ENCODE measurements around the gene TMEM212. TPM values are rescaled to one million over a fixed set of nuclear protein-coding genes. Genes with fewer than 3 reads are reported as not detected.

Gene TMEM212
- total and polyA plus RNA-seq, 8 donors, result not detected

- Histone ChIP-seq H3K36me3 (no peaks in the 10 kb centered on the region), H3K9me3 (no peaks in the 10 kb centered on the region), H3K27me3 (no peaks in the 10 kb centered on the region), H3K4me1 (peaks cover 21 to 39% (median 30%) of the 10 kb centered on the region in 4 donors), H3K4me3 (no peak overlapping the region), H3K27ac (peak overlapping the region in 4 of 5 donors; percentile 92 to 99 (median 92))
- WGBS, 5 donors, result 64 to 79% (median 73%) methylated on average over 4 of the region's 4 CpGs
- TF ChIP-seq EP300 (IDR thresholded peaks at IDR 0.05), result no peak
- peak; percentile 46 to 58 (median 56) for TF ChIP-seq POLR2AphosphoS5 (IDR thresholded peaks at IDR 0.05)
- TF ChIP-seq POLR2A (IDR thresholded peaks at IDR 0.05), result no peak
- TF ChIP-seq CTCF (IDR thresholded peaks at IDR 0.05), result no peak
- intact Hi-C loops (cut with DNase I; ENCODE audit: low total_unique reads), result no loop called here
- peak in 1 of 2 donors; percentile 67 for DNase-seq
Measured at GRCh38 chr3:171811295-171811912, 31.7 kb upstream of the TMEM212 start.

DNA sequence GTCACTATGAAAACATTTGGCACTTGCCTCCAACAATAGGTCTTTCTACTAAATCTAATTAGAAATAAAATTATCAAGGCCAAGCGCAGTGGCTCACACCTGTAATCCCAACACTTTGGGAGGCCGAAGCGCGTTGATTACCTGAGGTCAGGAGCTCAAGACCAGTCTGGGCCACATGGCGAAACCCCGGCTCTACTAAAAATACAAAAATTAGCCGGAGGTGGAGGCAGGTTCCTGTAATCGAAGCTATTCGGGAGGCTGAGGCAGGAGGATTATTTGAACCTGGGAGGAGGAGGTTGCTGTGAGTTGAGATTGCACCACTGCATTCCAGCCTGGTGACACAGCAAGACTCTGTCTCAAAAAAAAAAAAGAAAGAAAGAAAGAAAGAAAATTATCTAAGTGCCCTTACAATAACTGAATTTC is 31.2 kb upstream of the TMEM212 start:
- no peak for DNase-seq
- no peaks in the 10 kb centered on the region for H3K9me3 ChIP-seq
- intact Hi-C loops (cut with DNase I; ENCODE audit: low total_unique reads), result no loop called here

DNA sequence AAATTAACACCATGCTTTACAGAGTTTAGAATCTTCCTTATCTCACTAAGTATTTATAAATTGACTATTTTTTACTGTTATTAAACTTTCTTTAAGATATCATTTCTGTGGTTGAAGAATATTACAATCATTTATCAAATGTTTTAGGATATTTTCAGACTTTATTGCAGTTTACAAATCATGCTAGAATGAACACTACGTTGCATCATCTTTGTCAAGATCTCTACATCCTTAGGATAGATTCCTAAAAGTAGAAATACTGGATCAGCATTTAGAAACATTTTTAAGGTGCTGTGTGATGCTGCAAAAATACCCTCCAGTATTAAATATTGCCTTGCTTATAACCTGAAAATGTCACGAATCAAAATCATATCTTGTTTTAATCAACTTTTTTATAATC is 30.3 kb upstream of the TMEM212 start:
- no peaks in the 10 kb centered on the region for H3K36me3 ChIP-seq
- intact Hi-C loops (cut with DNase I; ENCODE audit: low total_unique reads), result no loop called here
- no peaks in the 10 kb centered on the region for H3K27me3 ChIP-seq
- TF ChIP-seq EP300 (IDR thresholded peaks at IDR 0.05), result no peak
- TF ChIP-seq POLR2AphosphoS5 (IDR thresholded peaks at IDR 0.05), result no peak
- TF ChIP-seq POLR2A (IDR thresholded peaks at IDR 0.05), result no peak
- no peak for TF ChIP-seq CTCF (IDR thresholded peaks at IDR 0.05)
- H3K9me3 ChIP-seq, result no peaks in the 10 kb centered on the region
- DNase-seq, result no peak
- WGBS, 5 donors, result 87 to 97% (median 95%) methylated on average over 2 of the region's 2 CpGs
- H3K4me1 ChIP-seq, result peaks cover 14 to 28% (median 22%) of the 10 kb centered on the region in 4 donors
- no peak overlapping the region for H3K27ac ChIP-seq
- H3K4me3 ChIP-seq, result no peak overlapping the region

More for the DNA sequence above, 31.2 kb upstream of the TMEM212 start:
- no peaks in the 10 kb centered on the region for H3K27me3 ChIP-seq
- TF ChIP-seq POLR2A (IDR thresholded peaks at IDR 0.05) (no peak), EP300 (IDR thresholded peaks at IDR 0.05) (no peak), CTCF (IDR thresholded peaks at IDR 0.05) (no peak), POLR2AphosphoS5 (IDR thresholded peaks at IDR 0.05) (no peak)
- no peak overlapping the region for H3K4me3 ChIP-seq
- peak overlapping the region; percentile 16 to 99 (median 63) for H3K27ac ChIP-seq
- H3K36me3 ChIP-seq, result no peaks in the 10 kb centered on the region
- peaks cover 16 to 34% (median 25%) of the 10 kb centered on the region in 4 donors for H3K4me1 ChIP-seq
- 94 to 99% (median 97%) methylated on average over 9 of the region's 9 CpGs for WGBS, 5 donors

- no peaks in the 10 kb centered on the region for H3K27me3 ChIP-seq
- no peaks in the 10 kb centered on the region for H3K9me3 ChIP-seq
- WGBS, 5 donors, result 83 to 96% (median 92%) methylated on average over 3 of the region's 3 CpGs
- no peak overlapping the region for H3K4me3 ChIP-seq
- peaks cover 14 to 28% (median 22%) of the 10 kb centered on the region in 4 donors for H3K4me1 ChIP-seq
- H3K36me3 ChIP-seq, result no peaks in the 10 kb centered on the region
- intact Hi-C loops (cut with DNase I; ENCODE audit: low total_unique reads), result no loop called here
- H3K27ac ChIP-seq, result peak overlapping the region in 2 of 5 donors; percentile 4 to 46
- no peak for DNase-seq
- no peak for TF ChIP-seq POLR2A (IDR thresholded peaks at IDR 0.05)
- no peak for TF ChIP-seq EP300 (IDR thresholded peaks at IDR 0.05)
- no peak for TF ChIP-seq CTCF (IDR thresholded peaks at IDR 0.05)
- no peak for TF ChIP-seq POLR2AphosphoS5 (IDR thresholded peaks at IDR 0.05)
Measured at GRCh38 chr3:171813278-171813896, 29.8 kb upstream of the TMEM212 start.

Data from stomach (tissue), 9 donors.